GM19468 (cell line): ENCODE data around the gene XRCC2.
A peak's percentile ranks its signal among the peaks of the same experiment; 100 is the strongest.
"Not testable (repeated sequence)": the region's sequence is repeated elsewhere in the genome, so short reads cannot be mapped to it uniquely, and the experiment has no call there.

Source experiments
- ATAC-seq: cut with Tn5 transposase; IDR thresholded peaks from one replicate; pipeline ENCODE4 v1.9.1; 2021; ENCODE audit warnings: mild to moderate bottlenecking, moderate library complexity, moderate number of reproducible peaks; ENCODE audit not compliant: unreplicated experiment; ENCODE audit errors: extremely low read depth

Gene XRCC2

GRCh38 chr7:152675759-152676636, at the start of gene XRCC2:
XRCC2 (minus strand) TSS chr7:152676141; CDS start chr7:152676079, 62 bp downstream.
- peak; percentile 75 for ATAC-seq

GRCh38 chr7:152723364-152723763, 47.4 kb upstream of the XRCC2 start:
- ATAC-seq: no peak

GRCh38 chr7:152712412-152713042, 36.6 kb upstream of the XRCC2 start:
- ATAC-seq: not testable (repeated sequence)

- no peak for ATAC-seq
Observed at GRCh38 chr7:152711444-152711944, 35.6 kb upstream of the XRCC2 start.

- ATAC-seq: no peak
Observed at GRCh38 chr7:152710153-152710442, 34.2 kb upstream of the XRCC2 start.

- no peak for ATAC-seq
Observed at GRCh38 chr7:152709287-152710152, 33.6 kb upstream of the XRCC2 start.

- no peak for ATAC-seq
Observed at GRCh38 chr7:152704796-152705384, 28.9 kb upstream of the XRCC2 start.

- ATAC-seq: no peak
Observed at GRCh38 chr7:152699079-152699478, 23.1 kb upstream of the XRCC2 start.

- ATAC-seq: not testable (repeated sequence)
Observed at GRCh38 chr7:152697268-152697974, 21.5 kb upstream of the XRCC2 start.

- not testable (repeated sequence) for ATAC-seq
Observed at GRCh38 chr7:152692196-152692595, 16.3 kb upstream of the XRCC2 start.

GRCh38 chr7:152683297-152683696, 7.4 kb upstream of the XRCC2 start:
- no peak for ATAC-seq

- no peak for ATAC-seq
Observed at GRCh38 chr7:152677808-152678670, 2.1 kb upstream of the XRCC2 start.

- ATAC-seq: no peak
Observed at GRCh38 chr7:152674860-152675758, 832 bp downstream of the XRCC2 start.

GRCh38 chr7:152673897-152674296, 2.0 kb downstream of the XRCC2 start:
- ATAC-seq: no peak

- ATAC-seq: no peak
Observed at GRCh38 chr7:152672626-152673025, 3.3 kb downstream of the XRCC2 start.

- ATAC-seq: no peak
Observed at GRCh38 chr7:152669758-152670157, 6.2 kb downstream of the XRCC2 start.

- ATAC-seq: no peak
Observed at GRCh38 chr7:152668975-152669374, 7.0 kb downstream of the XRCC2 start.

- ATAC-seq: no peak
Observed at GRCh38 chr7:152667958-152668357, 8.0 kb downstream of the XRCC2 start.
